ENCODE data around the gene CXADR. TPM values are rescaled to one million over a fixed set of nuclear protein-coding genes. Genes with fewer than 3 reads are reported as not detected.
A peak's percentile ranks its signal among the peaks of the same experiment; 100 is the strongest.
"Not testable (repeated sequence)": the region's sequence is repeated elsewhere in the genome, so short reads cannot be mapped to it uniquely, and the experiment has no call there.

Gene CXADR
- total RNA-seq, 3 donors from 2014 or later = 31.5 to 85.9 (median 85.4) TPM

DNA sequence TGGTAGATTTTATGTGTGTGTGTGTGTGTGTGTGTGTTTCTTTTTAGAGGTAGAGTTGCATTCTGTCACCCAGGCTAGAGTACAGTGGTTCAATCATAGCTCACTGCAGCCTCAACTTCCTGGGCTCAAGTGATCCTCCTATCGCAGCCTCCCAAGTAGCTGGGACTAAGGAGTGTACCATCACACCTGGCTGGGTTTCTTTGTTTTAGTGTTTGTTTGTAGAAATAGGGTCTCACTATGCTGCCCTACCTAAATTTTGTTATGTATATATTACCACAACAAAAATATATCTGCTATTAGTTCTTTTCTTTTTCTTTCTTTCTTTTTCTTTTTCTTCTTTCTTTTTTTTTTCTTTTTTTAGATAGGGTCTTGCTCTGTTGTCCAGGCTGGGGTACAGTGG, 43.1 kb upstream of the CXADR start:
- no peak overlapping the region for H3K4me3 ChIP-seq
- intact Hi-C loops (cut with DNase I, micrococcal nuclease) = no loop called here

DNA sequence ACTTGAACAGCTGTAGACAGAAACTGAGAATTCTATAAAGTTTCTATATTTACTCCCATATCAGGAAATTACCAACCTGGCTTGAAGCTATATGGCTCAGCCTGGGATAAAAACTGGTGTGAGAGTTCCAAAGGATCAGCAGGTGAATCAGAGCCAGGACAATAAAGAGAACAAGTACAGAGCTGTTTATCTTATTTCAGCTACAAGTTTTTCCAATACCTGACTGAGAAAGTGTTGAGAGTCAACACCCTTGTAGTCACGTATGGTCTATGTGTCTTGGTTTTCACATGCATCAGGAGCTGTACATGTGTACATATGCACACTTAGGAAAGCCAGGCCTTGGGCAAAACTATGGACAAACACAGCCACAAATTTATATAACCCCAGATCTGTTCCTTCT, 40.7 kb upstream of the CXADR start:
- Histone ChIP-seq H3K4me3 (no peak overlapping the region), H3K4me1 (ENCODE audit: low read depth) (peaks cover 6% of the 10 kb centered on the region), H3K9me3 (no peaks in the 10 kb centered on the region), H3K36me3 (ENCODE audit: low read depth) (no peaks in the 10 kb centered on the region)
- ATAC-seq (peak; percentile 85), DNase-seq (peak in 1 of 3 donors; percentile 37)
- TF ChIP-seq, protein P1, sequence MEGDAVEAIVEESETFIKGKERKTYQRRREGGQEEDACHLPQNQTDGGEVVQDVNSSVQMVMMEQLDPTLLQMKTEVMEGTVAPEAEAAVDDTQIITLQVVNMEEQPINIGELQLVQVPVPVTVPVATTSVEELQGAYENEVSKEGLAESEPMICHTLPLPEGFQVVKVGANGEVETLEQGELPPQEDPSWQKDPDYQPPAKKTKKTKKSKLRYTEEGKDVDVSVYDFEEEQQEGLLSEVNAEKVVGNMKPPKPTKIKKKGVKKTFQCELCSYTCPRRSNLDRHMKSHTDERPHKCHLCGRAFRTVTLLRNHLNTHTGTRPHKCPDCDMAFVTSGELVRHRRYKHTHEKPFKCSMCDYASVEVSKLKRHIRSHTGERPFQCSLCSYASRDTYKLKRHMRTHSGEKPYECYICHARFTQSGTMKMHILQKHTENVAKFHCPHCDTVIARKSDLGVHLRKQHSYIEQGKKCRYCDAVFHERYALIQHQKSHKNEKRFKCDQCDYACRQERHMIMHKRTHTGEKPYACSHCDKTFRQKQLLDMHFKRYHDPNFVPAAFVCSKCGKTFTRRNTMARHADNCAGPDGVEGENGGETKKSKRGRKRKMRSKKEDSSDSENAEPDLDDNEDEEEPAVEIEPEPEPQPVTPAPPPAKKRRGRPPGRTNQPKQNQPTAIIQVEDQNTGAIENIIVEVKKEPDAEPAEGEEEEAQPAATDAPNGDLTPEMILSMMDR (IDR thresholded peaks at IDR 0.05) = no peak
- intact Hi-C loops (cut with DNase I, micrococcal nuclease) = no loop called here

More for the DNA sequence above, 43.1 kb upstream of the CXADR start:
- no peaks in the 10 kb centered on the region for H3K36me3 ChIP-seq (ENCODE audit: low read depth)
- ATAC-seq (no peak), DNase-seq (no peak)
- H3K9me3 ChIP-seq = no peaks in the 10 kb centered on the region
- H3K4me1 ChIP-seq (ENCODE audit: low read depth) = peaks cover 6% of the 10 kb centered on the region
- TF ChIP-seq, protein P1 (IDR thresholded peaks at IDR 0.05) = no peak

DNA sequence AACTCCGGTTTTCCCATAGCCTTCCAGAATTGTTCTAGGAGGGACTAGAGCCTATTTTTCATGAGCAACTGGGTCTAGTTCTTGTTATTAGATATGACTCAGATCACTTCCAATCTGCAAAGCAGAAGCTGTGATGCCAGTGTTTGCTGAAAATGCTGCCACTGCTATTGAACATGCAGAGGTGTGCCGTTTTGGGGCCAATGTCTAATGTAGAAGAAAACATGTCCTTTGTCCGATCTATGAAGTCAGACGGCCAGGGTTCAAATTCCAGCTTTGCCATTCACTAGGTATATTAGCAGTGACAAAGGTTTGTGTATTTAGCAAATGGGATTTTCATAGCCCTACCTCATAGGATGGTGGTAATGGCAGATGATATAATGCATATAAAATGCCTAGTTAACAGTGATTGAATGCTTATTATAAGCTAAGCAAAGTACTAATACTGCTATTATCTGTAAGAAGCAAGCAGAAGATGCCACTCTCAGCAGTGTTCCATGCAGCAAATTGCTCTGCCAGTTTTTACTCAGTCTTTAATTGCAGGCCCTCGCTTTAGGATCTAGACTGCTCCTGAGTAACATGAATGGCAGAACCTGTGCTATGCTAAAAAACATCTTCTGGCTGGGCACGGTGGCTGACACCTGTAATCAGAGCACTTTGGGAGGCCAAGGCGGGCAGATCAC, 40.1 kb upstream of the CXADR start:
- Histone ChIP-seq H3K9me3 (no peaks in the 10 kb centered on the region), H3K4me1 (ENCODE audit: low read depth) (peaks cover 3% of the 10 kb centered on the region), H3K36me3 (ENCODE audit: low read depth) (no peaks in the 10 kb centered on the region), H3K4me3 (no peak overlapping the region)
- peak; percentile 85 for ATAC-seq
- peak in 1 of 3 donors; percentile 87 for DNase-seq
- intact Hi-C loops (cut with DNase I, micrococcal nuclease) = no loop called here
- TF ChIP-seq, protein P1 (IDR thresholded peaks at IDR 0.05) = no peak

DNA sequence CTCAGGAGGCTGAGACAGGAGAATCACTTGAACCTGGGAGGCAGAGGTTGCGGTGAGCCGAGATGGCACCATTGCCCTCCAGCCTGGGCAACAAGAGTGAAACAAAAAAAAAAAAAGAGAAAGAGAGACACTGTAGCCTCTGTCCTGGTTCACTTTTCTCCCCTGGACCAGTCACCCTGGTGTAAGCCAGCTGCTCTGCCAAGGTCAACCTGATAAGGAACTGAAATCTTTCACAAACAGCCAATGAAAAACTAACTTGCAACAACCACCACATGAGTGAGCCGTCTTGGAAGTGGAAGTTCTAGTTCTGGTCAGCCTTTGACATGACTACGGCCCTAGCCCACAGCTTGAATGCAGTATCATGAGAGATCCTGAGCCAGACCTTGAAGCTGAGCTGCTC, 36.8 kb upstream of the CXADR start:
- Histone ChIP-seq H3K9me3 (no peaks in the 10 kb centered on the region), H3K4me3 (no peak overlapping the region), H3K36me3 (ENCODE audit: low read depth) (no peaks in the 10 kb centered on the region), H3K4me1 (ENCODE audit: low read depth) (no peaks in the 10 kb centered on the region)
- TF ChIP-seq, protein P1 (IDR thresholded peaks at IDR 0.05) = no peak
- intact Hi-C loops (cut with DNase I, micrococcal nuclease) = no loop called here
- peak; percentile 34 for ATAC-seq
- DNase-seq = peak in 1 of 3 donors; percentile 21

DNA sequence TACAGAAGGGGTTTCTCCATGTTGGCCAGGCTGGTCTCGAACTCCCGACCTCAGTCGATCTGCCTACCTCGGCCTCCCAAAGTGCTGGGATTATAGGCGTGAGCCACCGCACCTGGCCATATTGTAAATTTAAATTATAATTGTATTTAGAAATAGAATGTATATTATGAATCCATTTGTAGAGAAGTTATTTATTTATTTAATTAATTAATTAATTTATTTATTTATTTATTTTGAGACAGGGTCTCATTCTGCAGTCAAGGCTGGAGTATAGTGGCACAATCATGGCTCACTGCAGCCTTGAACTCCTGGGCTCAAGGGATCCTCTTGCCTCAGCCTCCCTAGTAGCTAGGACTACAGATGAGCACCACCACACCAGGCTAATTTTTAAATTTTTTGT, 34.7 kb upstream of the CXADR start:
- H3K4me3 ChIP-seq; H3K9me3 ChIP-seq; H3K36me3 ChIP-seq (ENCODE audit: low read depth); DNase-seq; ATAC-seq; intact Hi-C loops (cut with DNase I, micrococcal nuclease); H3K4me1 ChIP-seq (ENCODE audit: low read depth): not testable (repeated sequence)

DNA sequence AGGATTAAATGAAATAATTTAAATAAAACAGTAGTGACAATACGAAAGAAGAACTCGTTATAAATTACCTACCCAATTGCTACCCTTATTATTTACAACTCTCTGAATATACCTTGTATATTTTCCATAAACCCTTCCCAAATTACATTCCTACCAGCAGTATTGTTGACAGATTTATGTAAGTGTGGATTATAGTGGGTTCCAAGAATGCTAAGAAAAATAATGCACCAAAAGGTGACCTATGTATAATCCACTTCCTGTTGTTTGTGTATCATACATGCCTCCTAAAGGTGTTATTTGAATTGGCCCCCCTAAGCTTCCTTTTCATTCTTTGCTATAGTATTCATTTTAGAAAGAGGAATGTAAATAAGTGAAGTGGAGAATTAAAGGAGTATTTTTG, 33.2 kb upstream of the CXADR start:
- H3K36me3 ChIP-seq (ENCODE audit: low read depth) = no peaks in the 10 kb centered on the region
- ATAC-seq (no peak), DNase-seq (no peak)
- no peaks in the 10 kb centered on the region for H3K4me1 ChIP-seq (ENCODE audit: low read depth)
- H3K9me3 ChIP-seq = no peaks in the 10 kb centered on the region
- H3K4me3 ChIP-seq = no peak overlapping the region
- TF ChIP-seq, protein P1 (IDR thresholded peaks at IDR 0.05) = no peak
- intact Hi-C loops (cut with DNase I, micrococcal nuclease) = no loop called here

All from mucosa of descending colon (tissue), 3 donors.